GM20431 (cell line): ENCODE results near the gene MARCHF4.
"Not testable (repeated sequence)": the region's sequence is repeated elsewhere in the genome, so short reads cannot be mapped to it uniquely, and the experiment has no call there.

Experiments
- in situ Hi-C: fragments of 300-500 bp; cut with MseI, MboI; formaldehyde crosslinking; loops from one replicate; pipeline ENCODE4 v1.15.0; 2020; ENCODE audit warnings: low sequenced_read_pairs; ENCODE audit not compliant: unreplicated experiment

The MARCHF4 gene

DNA sequence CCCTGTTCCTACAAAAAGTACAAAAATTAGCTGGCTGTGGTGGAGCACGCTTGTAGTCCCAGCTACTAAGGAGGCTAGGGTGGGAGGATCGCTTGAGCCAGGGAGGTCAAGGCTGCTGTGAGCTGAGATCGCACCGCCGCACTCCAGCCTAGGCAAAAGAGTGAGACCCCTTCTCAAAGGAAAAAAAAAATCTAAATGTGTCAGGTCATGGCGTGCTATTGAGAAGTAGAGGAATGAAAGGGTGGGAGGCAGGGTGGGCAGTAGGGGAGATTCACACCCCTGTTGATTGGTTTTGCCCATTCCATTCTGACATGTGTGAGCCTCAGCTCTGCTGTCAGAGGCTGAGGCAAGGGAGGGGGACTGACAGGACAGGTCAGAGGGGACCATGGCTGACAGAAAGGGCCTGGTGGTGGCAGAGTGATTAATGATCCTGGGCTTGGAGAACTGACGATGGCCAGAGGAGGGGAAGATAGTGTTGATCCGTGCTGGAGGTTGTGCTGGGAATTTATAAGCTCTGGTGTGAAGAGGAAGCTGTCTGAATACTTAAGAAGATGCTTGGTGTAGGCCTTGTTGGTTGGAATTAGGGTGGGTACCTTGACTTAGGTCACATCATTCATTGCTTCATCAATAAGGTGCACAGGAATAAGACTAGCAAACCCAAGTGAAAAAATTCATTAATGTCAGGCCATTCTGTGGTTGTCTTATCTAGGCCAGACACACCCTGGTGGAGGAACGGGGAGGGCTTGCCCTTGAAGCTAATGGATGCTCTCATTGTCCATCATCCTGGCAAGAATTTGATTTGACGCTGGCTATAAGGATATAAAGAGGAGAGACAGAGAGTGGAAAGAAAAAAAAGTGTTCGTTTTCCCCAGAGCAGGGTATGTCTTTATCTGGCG lies 20.9 kb upstream of the MARCHF4 start:
- in situ Hi-C loops = no loop called here

DNA sequence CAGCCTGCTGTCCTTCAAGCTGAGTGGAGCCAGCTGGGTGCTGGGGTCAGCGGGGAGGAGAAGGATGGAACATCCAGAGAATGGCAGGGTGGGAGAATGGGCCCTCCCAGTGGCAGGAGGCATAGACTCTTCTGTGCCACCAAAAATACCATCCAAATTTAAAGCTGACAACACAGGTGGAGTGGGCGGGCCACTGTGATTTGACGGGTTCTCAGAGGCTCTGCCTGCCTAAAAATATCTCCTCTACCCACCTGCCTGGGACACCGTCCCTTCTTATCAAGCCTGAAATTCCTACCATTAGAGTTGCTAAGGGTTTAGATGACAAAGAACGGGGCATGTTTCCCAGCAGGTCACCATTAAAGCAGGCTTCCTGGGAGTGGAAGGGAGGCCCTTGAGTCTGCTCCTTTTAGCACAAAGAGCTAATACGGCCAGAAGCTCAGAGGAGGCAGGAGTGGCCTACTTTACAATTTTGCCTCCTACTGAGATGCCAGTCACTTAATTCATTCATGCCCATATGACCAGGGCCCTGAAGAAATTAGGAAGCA lies 19.8 kb upstream of the MARCHF4 start:
- in situ Hi-C loops = no loop called here

DNA sequence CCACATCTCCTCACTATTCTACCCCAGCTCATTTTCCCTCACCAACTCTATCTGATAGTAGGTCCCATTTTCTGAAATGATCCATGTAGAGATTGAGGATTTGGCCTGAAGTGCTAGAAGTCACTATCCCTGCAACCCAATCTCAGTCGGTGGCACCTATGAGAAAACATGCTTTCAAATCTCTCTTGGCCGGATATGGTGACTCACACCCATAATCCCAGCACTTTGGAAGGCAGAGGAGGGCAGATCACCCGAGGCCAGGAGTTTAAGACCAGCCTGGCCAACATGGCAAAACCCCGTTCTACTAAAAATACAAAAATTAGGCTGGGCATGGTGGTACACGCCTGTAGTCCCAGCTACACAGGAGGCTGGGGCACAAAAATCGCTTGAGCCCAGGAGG lies 19.1 kb upstream of the MARCHF4 start:
- in situ Hi-C loops = no loop called here

DNA sequence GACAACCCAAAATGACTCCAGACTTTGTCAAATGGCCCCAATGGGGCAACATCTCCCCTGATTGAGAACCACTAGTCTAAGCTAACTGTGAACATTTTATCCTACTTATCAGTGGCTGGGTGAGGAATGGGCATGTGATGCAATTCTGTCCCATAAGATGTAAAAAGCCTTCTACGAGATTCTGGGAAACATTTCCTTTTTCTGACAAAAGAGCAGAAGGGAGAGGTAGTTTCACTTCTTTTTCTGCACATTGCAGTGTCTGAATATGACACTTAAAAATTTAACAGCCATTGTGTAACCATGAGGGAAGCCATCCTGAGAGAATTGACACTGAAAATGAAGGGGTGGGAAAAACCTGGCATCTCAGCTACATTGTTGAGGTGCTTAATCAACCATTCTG lies 17.3 kb upstream of the MARCHF4 start:
- in situ Hi-C loops = no loop called here

DNA sequence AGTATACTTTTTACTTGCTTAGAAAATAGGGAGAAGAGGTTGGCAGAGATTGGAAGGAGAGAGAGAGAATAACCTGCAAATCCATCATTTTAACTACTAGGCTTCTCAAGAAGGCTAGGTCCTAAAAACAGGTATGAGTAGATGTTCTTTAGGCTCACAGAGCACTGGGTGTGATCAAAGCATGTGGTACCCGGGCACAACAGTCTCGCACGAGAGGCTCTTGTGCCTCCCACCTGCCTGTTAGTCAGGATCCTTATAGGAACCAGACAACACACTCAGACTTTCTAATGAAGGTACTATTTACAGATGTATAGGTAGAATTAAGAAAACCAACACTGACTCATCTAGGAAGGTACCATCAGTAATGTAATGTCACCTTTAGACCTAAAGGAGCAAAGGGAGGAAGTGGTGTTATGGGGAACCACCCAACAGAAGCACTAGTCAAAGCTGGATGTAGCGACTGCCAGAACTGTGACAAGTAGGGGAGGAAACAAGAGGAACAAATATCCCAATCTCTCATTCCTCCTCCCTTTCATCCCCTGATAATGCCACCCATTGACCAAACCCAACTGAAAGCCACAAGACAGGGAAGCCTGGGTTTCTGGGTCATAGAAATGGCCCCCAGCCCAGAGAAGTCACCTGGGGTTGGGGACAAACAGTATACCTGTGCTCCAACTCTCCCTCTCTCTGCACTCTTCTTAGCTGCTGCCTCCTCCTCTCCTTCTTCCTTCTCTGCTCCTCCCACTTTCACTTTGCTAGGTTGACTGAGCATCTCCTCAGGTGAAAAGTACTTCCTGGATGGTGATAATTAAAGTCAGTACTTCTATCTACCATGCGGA lies 16.0 kb upstream of the MARCHF4 start:
- in situ Hi-C loops = no loop called here

DNA sequence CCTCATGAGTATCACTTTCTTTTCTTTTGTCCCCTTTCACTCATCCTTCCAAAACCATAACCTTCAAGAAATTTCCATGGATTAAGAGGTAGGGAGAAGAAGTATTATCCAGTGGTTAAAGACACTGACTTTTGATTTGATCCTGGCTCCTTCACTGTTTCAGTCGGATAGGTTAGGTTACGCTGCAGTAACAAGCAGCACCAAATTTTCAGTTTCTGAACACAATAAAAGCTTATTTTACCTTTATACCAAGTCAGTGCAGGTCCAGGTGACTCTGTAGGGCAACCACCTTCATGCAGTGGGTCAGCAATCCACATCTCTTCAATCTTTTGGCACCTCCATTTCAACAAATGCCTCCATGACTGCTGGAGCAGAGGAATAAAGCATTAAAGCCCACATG lies 15.0 kb upstream of the MARCHF4 start:
- in situ Hi-C loops = no loop called here

DNA sequence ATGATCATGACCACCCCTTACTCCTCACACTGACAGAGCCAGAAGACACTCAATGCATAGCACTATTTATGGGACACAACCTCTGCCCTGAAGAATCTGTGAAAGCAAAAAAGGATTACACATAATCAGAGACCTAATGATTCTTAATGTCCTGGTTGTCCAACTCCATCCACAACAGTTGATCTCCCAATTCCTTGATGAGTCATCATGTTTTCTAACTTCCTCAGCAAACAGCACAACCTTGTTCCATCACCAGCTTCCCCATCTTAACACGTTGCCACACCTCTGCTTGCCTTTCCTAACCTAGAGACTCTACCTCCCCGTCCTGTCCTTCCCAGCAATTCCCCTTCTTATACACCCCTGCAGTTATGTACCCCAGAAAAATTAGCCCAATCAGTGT lies 13.2 kb upstream of the MARCHF4 start:
- in situ Hi-C loops = no loop called here

DNA sequence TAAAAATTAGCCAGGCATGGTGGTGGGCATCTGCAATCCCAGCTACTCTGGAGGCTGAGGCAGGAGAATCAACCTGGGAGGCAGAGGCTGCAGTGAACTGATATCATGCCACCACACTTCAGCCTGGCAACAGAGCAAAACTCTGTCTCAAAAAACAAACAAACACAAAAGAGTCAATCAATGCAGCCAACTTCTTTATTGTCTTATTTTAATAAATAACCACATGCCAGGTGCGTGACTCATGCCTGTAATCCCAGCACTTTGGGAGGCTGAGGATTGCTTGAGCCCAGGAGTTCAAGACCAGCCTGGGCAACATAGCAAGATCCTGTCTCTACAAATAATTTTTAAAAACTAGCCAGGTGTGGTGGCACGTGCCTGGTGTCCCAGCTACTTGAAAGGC lies 12.1 kb upstream of the MARCHF4 start:
- in situ Hi-C loops = not testable (repeated sequence)

DNA sequence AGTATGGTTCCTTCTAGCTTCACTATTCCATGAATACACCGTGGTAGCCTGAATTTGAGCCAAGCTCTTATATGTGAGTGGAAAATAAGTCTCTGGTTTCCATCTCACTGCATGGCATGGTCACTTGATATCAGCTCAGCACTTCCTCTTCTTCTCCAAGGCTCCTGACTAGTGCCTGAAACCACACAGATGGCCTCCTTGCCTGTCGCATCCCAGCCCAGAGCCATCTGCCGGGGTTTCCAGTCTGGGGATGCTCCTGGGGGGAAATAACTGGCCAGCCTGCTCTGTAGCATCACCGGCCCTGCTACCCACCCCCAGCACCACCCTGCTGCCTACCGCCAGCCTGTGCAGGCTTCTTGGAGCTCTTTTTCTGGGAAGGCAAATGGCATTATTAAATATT lies 7.7 kb upstream of the MARCHF4 start:
- in situ Hi-C loops = no loop called here

DNA sequence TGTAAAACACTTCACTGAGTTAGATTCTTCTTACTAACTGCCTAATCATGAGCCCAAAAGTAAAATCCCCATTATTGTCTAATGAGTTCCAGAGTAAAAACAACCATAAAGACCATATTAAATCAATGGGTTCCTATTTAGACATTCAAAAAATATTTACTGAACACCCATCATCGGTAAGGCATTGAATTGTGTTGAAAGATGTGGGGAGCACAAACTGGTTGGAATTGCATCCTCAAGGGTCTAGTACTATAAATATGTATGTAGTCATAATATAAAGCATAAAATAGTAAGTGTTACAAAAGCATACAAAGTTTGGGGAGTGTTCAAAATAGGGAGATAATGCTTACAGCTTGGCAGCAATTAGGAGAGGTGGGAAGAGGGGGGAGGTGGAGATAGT lies 3.0 kb upstream of the MARCHF4 start:
- in situ Hi-C loops = no loop called here

DNA sequence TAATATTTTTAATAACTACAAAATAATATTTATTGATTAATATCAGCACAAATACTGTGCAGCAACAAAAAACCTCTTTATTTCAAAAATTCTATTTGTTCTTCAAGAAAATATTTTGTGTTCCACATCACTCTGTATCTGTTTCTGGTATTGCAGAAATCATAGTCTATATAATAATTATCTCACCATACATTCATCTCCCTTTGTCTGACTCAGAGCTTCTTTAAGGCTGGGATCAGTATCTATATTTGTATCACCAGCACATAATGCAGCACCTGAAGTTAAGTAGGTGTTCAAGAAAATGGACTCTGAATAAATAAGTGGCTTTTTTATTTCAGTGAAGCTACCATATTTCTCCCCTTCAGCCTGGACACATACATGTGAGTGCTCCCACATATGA lies 1.6 kb upstream of the MARCHF4 start:
- in situ Hi-C loops = no loop called here

DNA sequence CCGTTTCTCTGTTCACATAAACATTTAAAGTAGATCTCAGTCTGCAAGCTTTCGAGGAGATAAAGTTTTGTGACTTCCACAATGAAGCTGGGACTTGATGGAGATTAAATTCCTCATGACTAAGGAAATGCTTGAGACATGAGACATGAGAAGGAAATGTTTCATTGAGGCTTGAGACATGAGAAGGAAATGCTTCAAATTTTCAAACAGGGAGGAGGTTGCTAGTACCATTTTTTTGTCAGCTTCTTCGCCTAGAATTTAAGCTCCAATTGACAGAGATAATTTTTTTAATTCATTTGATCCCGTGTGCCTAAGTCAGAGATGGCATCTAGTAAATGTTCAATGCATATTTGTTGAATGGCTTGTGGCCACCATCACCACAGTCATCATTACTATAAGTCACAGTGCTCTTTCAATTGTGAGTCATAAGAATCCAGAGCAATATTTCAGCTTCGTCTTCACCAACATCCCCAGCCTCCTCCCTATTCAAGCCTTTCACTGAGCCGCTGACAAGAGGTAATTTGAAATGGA lies 543 bp upstream of the MARCHF4 start:
- in situ Hi-C loops = no loop called here

DNA sequence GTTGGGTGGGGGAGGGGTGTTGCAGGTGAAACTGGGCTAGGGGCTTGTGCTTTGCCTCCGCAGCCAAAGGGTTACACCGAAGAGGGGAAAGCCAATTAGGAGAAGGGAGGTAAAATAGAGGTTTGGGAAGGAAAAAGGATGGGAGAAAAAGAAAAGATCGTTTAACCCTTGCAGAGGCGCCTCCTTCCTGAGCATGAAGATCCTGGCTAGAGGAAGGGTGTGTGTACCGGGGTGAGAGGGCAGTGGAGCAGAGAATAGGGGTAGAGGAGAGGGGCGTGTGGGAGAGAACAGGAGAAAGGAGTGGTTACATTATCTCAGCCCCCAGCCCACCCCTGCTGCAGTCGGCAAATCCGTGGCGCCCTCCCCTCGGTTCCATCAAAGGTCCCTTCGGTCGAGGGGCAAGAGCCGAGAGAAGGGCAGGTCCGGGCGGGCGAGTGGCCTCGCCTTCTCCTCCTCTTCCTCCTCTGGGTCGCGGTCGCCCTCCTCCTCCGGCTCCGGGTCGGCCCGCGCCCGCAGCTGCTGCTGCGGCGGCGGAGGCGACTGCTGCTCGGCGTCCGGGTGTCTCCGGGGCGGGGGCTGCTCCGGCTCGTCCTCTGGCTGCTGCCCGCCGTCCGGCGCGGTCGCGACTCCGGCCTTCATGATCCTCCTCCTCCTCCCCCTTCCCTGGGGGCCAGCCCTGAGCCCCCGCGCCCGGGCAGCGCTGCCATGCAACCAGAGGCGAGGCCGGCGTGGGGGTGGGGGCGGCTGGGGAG lies 1.1 kb downstream of the MARCHF4 start:
- in situ Hi-C loops = no loop called here

DNA sequence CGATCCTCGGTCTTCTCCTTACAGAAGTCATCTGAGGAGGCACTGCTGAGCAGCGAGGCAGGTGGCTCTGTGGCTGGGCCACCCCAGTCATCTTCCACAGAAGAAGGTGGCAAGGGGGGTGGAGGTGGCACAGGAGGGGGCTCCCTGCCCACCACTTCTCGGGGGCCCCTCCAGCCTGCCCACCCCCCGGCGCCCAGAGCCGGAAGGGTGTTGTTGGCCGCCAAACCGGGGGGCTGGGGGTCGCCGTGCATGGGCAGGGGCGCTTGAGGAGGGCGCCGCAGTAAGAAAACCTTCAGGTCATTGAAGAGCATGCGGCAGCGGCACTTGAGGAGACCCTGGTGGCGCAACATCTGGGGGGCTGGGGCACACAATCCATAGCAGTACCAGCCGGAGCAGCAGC lies 2.5 kb downstream of the MARCHF4 start:
- in situ Hi-C loops = no loop called here

DNA sequence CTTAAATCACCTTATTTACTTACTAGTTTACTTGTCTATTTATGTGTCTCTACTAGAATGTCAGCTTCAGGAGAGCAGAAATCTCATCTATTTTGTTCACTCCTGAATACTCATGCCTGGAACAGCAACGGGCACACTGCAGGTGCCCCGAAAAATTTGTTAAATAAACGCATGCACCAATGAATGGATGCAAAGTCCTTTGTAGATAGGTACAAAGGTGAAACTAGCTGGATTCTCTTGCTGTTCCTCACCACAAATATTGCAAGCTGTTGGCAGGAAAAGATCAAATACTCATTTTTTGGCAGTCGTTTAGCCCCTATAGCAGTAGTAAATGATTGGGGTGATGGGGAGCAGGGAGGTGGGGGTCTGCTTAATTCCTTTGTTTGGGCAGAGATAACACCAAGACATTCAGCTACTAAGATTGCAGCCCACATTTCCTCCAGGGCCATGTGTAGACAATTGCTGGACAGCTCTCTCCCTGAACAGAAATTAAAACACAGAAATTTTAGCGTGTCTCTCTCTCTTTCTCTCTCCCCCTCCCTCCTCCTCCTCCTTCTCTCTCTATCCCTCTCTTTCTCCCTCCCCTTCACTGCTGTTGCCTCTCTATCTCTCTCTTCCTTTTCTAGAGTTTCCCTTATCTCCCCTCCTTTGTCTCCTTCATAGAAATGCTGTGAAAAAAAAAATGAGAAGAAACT lies 5.4 kb downstream of the MARCHF4 start:
- in situ Hi-C loops = no loop called here

DNA sequence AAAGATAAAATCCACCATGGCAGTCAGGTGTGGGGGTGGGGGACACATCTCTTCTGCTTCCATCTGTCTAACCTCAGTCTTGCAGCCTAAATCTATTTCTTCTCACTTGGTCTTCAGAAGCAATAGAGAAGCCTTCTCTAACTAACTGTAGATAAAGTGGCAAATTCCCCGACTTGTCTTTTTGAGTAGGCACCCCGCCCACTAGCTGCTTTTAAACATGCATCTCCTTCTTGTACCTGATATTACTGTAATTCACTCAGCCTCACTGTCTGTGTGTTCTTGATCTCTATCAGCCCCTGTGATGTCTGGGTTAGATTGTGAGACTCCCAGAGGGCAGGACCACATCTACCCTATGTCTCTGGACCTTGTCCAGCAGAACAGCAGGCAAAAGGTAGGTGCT lies 6.8 kb downstream of the MARCHF4 start:
- in situ Hi-C loops = no loop called here

DNA sequence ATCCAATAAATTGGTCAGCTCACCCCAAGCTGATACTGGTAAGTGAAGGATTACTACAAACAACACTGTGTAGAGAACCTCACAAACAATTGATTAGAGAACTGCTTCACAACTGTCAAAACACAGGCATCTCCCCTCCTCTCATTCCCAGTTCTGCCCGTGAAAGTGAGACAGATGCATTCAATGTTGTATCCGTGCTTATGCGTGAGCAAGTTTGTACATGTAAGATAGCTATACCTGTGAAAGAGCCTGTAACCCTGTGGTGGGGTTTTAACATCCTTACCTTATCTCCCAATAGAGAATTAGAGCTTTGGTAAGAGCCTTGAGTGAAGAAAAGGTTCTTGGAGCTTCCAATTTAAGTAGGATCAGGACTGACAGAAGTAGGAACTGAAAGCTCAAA lies 9.1 kb downstream of the MARCHF4 start:
- in situ Hi-C loops = no loop called here

DNA sequence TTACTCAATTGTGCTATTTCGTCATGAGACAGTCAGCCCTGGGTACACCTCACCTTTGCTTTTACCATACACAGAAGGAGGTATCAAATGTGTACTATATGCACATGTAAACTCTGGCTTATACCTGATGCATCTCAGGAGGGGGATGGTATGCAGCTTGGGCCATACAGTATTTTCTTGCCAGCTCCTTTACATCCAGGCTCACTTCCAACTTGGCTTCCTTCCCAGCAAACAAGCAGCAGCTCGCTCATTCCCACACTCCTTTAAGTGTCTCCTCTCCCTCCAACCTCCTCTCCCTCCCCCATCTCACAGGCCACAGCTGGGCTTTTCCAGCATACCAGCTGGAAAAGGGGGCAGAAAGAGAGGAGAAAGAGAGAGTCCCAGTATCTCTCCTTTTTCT lies 9.6 kb downstream of the MARCHF4 start:
- in situ Hi-C loops = no loop called here

DNA sequence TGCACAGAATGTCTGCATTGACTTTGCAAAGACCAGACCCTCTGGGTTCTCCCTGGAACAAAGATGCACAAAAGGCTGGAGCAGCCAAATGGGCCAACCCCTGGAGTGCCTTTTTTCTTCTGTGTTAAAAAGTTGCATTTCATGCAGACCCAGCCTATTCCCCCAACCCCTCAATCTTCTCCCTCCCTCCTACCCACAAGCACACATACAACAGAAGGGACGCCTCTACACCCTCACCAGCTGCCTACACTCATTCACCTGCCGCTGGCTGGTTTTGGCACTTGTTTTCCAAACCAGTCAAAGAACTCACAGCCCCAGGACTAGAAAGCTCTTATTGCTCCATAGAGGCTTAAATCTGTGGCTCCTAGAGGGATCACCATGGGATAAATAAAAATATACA lies 16.6 kb downstream of the MARCHF4 start:
- in situ Hi-C loops = no loop called here

DNA sequence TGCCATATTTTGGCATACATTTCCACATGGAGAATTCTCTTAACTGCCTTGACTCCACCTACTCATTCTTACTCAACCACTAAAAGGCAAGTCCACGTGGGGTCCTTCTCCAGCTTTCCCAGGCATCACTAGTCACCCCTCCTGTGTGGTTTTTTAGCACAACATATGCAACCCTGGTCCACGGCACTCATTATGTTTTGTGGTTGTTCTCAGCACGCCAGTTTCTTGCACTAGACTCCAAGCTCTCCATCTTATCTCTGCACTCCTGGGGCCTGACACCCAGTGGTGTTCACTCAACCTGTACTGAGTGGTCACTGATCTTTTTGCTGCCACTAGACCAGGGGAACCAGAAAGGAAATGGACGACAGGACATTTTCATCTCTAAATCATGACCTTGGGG lies 18.0 kb downstream of the MARCHF4 start:
- in situ Hi-C loops = no loop called here
